Tibial nerve (tissue), 4 donors: ENCODE measurements around the gene KCTD12.

ENCODE experiments used
- CTCF ChIP-seq, 5 experiments: fragments of 200-600 bp in 3 of 5; fragments of 450-650 bp in 2 of 5; sonication (generic) in 3 of 5; IDR thresholded peaks; one replicate each; pipeline ENCODE4 v1.5.1; 2016 to 2019; ENCODE audit warnings: antibody characterized with exemption in 5 of 5, mild to moderate bottlenecking in 3 of 5, moderate library complexity in 2 of 5
- EP300 ChIP-seq, 2 donors: sonication (generic); formaldehyde crosslinking; IDR thresholded peaks; one replicate each; pipeline ENCODE4 v1.6.1; 2017; ENCODE audit warnings: antibody characterized with exemption in 2 of 2, mild to moderate bottlenecking in 1 of 2
- POLR2A ChIP-seq, 2 donors: fragments of 450-650 bp; IDR thresholded peaks; one replicate each; pipeline ENCODE4 v1.6.1; 2017; ENCODE audit warnings: antibody characterized with exemption in 2 of 2, mild to moderate bottlenecking in 2 of 2, moderate library complexity in 2 of 2

GRCh38 chr13:76890021-76890420, 3.8 kb upstream of the KCTD12 start:
- TF ChIP-seq CTCF (IDR thresholded peaks at IDR 0.05), result no peak
- TF ChIP-seq POLR2A (IDR thresholded peaks at IDR 0.05), result no peak
- no peak for TF ChIP-seq EP300 (IDR thresholded peaks at IDR 0.05)
